H9 (cell line): Measurements from ENCODE around the gene RAB3A. TPM values are rescaled to one million over a fixed set of nuclear protein-coding genes. Genes with fewer than 3 reads are reported as not detected.

ENCODE experiments used
- DNase-seq: peaks from one replicate; pipeline ENCODE4 v3.0.0-alpha.2; 2017
- H2AFZ ChIP-seq: one replicate; pipeline ENCODE4 v1.6.1; 2013; ENCODE audit warnings: mild to moderate bottlenecking, low read length, control low read depth, moderate library complexity
- H2AK5ac ChIP-seq: 2 replicates; pipeline ENCODE4 v1.6.1; 2013; ENCODE audit warnings: low read length, control low read depth, mixed read lengths; ENCODE audit not compliant: insufficient read length
- H2BK120ac ChIP-seq: one replicate; pipeline ENCODE4 v1.6.1; 2013; ENCODE audit warnings: low read depth, mild to moderate bottlenecking, low read length, control low read depth, inconsistent platforms; ENCODE audit not compliant: poor library complexity, severe bottlenecking
- H2BK12ac ChIP-seq: 2 replicates; pipeline ENCODE4 v1.6.1; 2013; ENCODE audit warnings: low read length, control low read depth, mixed read lengths, low read depth; ENCODE audit not compliant: insufficient read length
- H2BK15ac ChIP-seq: 2 replicates; pipeline ENCODE4 v1.6.1; 2013; ENCODE audit warnings: low read depth, low read length, control low read depth
- H2BK20ac ChIP-seq: one replicate; pipeline ENCODE4 v1.6.1; 2013; ENCODE audit warnings: low read depth, mild to moderate bottlenecking, low read length, control low read depth, inconsistent platforms; ENCODE audit not compliant: poor library complexity, severe bottlenecking
- H2BK5ac ChIP-seq: 2 replicates; pipeline ENCODE4 v1.6.1; 2013; ENCODE audit warnings: low read length, control low read depth, mixed read lengths; ENCODE audit not compliant: insufficient read length
- H3K14ac ChIP-seq: 2 replicates; pipeline ENCODE4 v1.6.1; 2013; ENCODE audit warnings: low read length, control low read depth; ENCODE audit not compliant: insufficient read depth
- H3K18ac ChIP-seq: 2 replicates; pipeline ENCODE4 v1.6.1; 2013; ENCODE audit warnings: low read depth, mild to moderate bottlenecking, mixed read lengths, low read length, control low read depth; ENCODE audit not compliant: insufficient read length
- H3K23ac ChIP-seq: 2 replicates; pipeline ENCODE4 v1.6.1; 2013; ENCODE audit warnings: low read length, control low read depth, mixed read lengths, low read depth; ENCODE audit not compliant: insufficient read length
- H3K23me2 ChIP-seq: 2 replicates; pipeline ENCODE4 v1.6.1; 2013; ENCODE audit warnings: low read depth, mild to moderate bottlenecking, mixed read lengths, low read length, control low read depth; ENCODE audit not compliant: insufficient read length, poor library complexity, severe bottlenecking
- H3K27ac ChIP-seq: 2 replicates; pipeline ENCODE4 v1.5.1; 2013; ENCODE audit warnings: low read length, control low read depth, mixed read lengths, low read depth; ENCODE audit not compliant: insufficient read length
- H3K27me3 ChIP-seq: 2 replicates; pipeline ENCODE4 v1.6.1; 2013; ENCODE audit warnings: low read length, control low read depth, inconsistent platforms; ENCODE audit not compliant: insufficient read depth
- H3K4ac ChIP-seq: 2 replicates; pipeline ENCODE4 v1.6.1; 2013; ENCODE audit warnings: low read depth, mild to moderate bottlenecking, control low read depth, inconsistent platforms, low read length, moderate library complexity
- H3K4me1 ChIP-seq: 2 replicates; pipeline ENCODE4 v1.6.1; 2013; ENCODE audit warnings: low read length, control low read depth, inconsistent platforms; ENCODE audit not compliant: insufficient read depth
- H3K4me2 ChIP-seq: 2 replicates; pipeline ENCODE4 v1.6.1; 2013; ENCODE audit warnings: low read length, control low read depth, mixed read lengths; ENCODE audit not compliant: insufficient read length, insufficient read depth
- H3K56ac ChIP-seq: 2 replicates; pipeline ENCODE4 v1.6.1; 2013; ENCODE audit warnings: low read depth, mild to moderate bottlenecking, mixed read lengths, low read length, control low read depth; ENCODE audit not compliant: insufficient read length
- H3K79me1 ChIP-seq: 2 replicates; pipeline ENCODE4 v1.6.1; 2013; ENCODE audit warnings: low read depth, mild to moderate bottlenecking, moderate library complexity, low read length, control low read depth, inconsistent platforms; ENCODE audit not compliant: insufficient read depth, poor library complexity, severe bottlenecking
- H3K79me2 ChIP-seq: 2 replicates; pipeline ENCODE4 v1.6.1; 2013; ENCODE audit warnings: low read length, control low read depth, inconsistent platforms; ENCODE audit not compliant: insufficient read depth
- H3K9ac ChIP-seq: 2 replicates; pipeline ENCODE4 v1.6.1; 2013; ENCODE audit warnings: low read length, control low read depth, mixed read lengths; ENCODE audit not compliant: insufficient read length; ENCODE audit errors: extremely low read depth
- H3K9me3 ChIP-seq: one replicate; pipeline ENCODE4 v1.6.1; 2013; ENCODE audit warnings: low read depth, low read length, inconsistent platforms; ENCODE audit not compliant: control insufficient read depth
- H3T11ph ChIP-seq: one replicate; pipeline ENCODE4 v1.6.1; 2013; ENCODE audit warnings: mild to moderate bottlenecking, low read length, control low read depth, inconsistent platforms
- H4K20me1 ChIP-seq: one replicate; pipeline ENCODE4 v1.6.1; 2013; ENCODE audit not compliant: control insufficient read depth, insufficient read length, insufficient read depth
- H4K5ac ChIP-seq: 2 replicates; pipeline ENCODE4 v1.6.1; 2013; ENCODE audit warnings: low read depth, mild to moderate bottlenecking, mixed read lengths, low read length, control low read depth; ENCODE audit not compliant: insufficient read length
- H4K8ac ChIP-seq: replicated peaks from 2 replicates; pipeline ENCODE4 v1.6.1; 2013; ENCODE audit warnings: low read length, control low read depth, mixed read lengths, low read depth; ENCODE audit not compliant: insufficient read length
- H4K91ac ChIP-seq: 2 replicates; pipeline ENCODE4 v1.6.1; 2013; ENCODE audit warnings: low read depth, mild to moderate bottlenecking, moderate library complexity, mixed read lengths, low read length, control low read depth; ENCODE audit not compliant: insufficient read length
- H3K27ac Mint-ChIP-seq, 3 experiments: 2 replicates in 2 of 3; 3 replicates in 1 of 3; pipeline ENCODE4 v1.8.0; 2020 to 2021; ENCODE audit warnings: mixed read lengths in 3 of 3, mild to moderate bottlenecking in 1 of 3, moderate library complexity in 1 of 3
- H3K27me3 Mint-ChIP-seq: 2 replicates; pipeline ENCODE4 v1.8.0; 2021; ENCODE audit warnings: low read depth, mild to moderate bottlenecking, moderate library complexity, mixed read lengths
- H3K36me3 Mint-ChIP-seq, 3 experiments: 2 replicates in 2 of 3; 3 replicates in 1 of 3; pipeline ENCODE4 v1.8.0; 2020 to 2021; ENCODE audit warnings: low read depth in 3 of 3, mixed read lengths in 3 of 3; ENCODE audit not compliant: insufficient read depth in 1 of 3
- H3K4me1 Mint-ChIP-seq, 2 experiments: 2 replicates each; pipeline ENCODE4 v1.8.0; 2020; ENCODE audit warnings: mixed read lengths in 2 of 2
- H3K4me3 Mint-ChIP-seq, 2 experiments: 2 replicates in 1 of 2; 3 replicates in 1 of 2; pipeline ENCODE4 v1.8.0; 2020 to 2021; ENCODE audit warnings: mild to moderate bottlenecking in 2 of 2, mixed read lengths in 2 of 2, moderate library complexity in 1 of 2
- H3K9me3 Mint-ChIP-seq, 2 experiments: 2 replicates in 1 of 2; 3 replicates in 1 of 2; pipeline ENCODE4 v1.8.0; 2020; ENCODE audit warnings: mild to moderate bottlenecking in 2 of 2, mixed read lengths in 2 of 2, moderate library complexity in 1 of 2
- WGBS: extraction: QIAGEN DNeasy Blood & Tissue Kit; methylation state at CpG from one replicate; pipeline ENCODE4 v1.1.7; 2013; ENCODE audit warnings: missing lambda C conversion rate, low lambda C conversion rate, mixed read lengths; ENCODE audit not compliant: insufficient read length; ENCODE audit errors: extremely low coverage; 5-methylcytosine and 5-hydroxymethylcytosine counted together
- total RNA-seq: library from RNA; stranded (reverse); gene quantifications from 2 replicates; pipeline ENCODE4 v1.2.1, GENCODE V29; 2021
- TF ChIP-seq, protein P1 (sequence below): fragments of 200-600 bp; sonication (generic); conservative IDR thresholded peaks from 3 replicates; pipeline ENCODE4 v1.8.0; 2021; ENCODE audit warnings: antibody characterized with exemption, mild to moderate bottlenecking

The RAB3A gene
- total RNA-seq, 1 experiment from 2014 or later: 6.8 TPM

DNA sequence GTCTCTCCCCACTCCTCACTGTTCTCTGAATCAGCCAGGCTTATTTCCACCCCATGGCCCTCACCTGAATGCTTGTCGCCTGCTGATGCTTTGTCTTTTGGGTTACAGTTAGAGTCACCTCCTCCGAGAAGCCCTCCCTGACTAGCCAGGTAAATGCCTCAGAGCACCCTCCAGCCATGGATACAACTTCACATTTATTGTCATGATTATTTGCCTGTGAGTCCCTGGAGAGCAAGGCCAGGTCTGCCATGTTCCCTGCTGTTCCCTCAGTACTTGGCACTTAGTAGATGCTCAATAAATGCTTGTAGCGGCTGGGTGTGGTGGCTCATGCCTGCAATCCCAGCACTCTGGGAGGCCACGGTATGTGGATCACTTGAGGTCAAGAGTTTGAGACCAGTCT is 26.1 kb upstream of the RAB3A start:
- no peaks in the 10 kb centered on the region for H3K79me1 ChIP-seq
- peaks cover 2% of the 10 kb centered on the region; the same call in 1 of the 2 replicates for H3K27me3 ChIP-seq
- no peak overlapping the region for H4K8ac ChIP-seq
- no peak overlapping the region for H3K4ac ChIP-seq
- no peak overlapping the region for H3K23ac ChIP-seq
- no peak overlapping the region for H2BK20ac ChIP-seq
- peaks cover 19% of the 10 kb centered on the region for H3K23me2 ChIP-seq
- H3T11ph ChIP-seq: no peak overlapping the region
- H3K9me3 Mint-ChIP-seq: peaks cover 0 to 8% of the 10 kb centered on the region in 2 experiments; a peak in 2 of 5 replicates
- H3K14ac ChIP-seq: no peak overlapping the region
- H2AFZ ChIP-seq: no peak overlapping the region
- no peaks in the 10 kb centered on the region for H4K20me1 ChIP-seq
- H3K9ac ChIP-seq: no peak overlapping the region
- H2BK15ac ChIP-seq: no peak overlapping the region
- H2BK12ac ChIP-seq: no peak overlapping the region
- no peak overlapping the region for H3K18ac ChIP-seq
- H3K4me2 ChIP-seq: no peak overlapping the region
- H2BK120ac ChIP-seq: no peak overlapping the region
- peak overlapping the region in 1 of 2 experiments; percentile 38; a peak in 2 of 5 replicates for H3K4me3 Mint-ChIP-seq
- no peak overlapping the region for H4K5ac ChIP-seq
- no peak overlapping the region for H4K91ac ChIP-seq
- no peaks in the 10 kb centered on the region for H3K36me3 Mint-ChIP-seq
- no peak overlapping the region for H3K56ac ChIP-seq
- no peak overlapping the region; a peak in 1 of 7 replicates for H3K27ac Mint-ChIP-seq
- H2BK5ac ChIP-seq: no peak overlapping the region
- no peak overlapping the region for H3K27ac ChIP-seq
- no peaks in the 10 kb centered on the region for H3K9me3 ChIP-seq
- H3K4me1 ChIP-seq: no peaks in the 10 kb centered on the region; the same call in 1 of the 2 replicates
- no peaks in the 10 kb centered on the region for H3K79me2 ChIP-seq
- no peak for DNase-seq
- WGBS: no CpG with 5 or more reads among the region's 4 CpGs
- no peak overlapping the region for H2AK5ac ChIP-seq
- peaks cover 46% of the 10 kb centered on the region for H3K27me3 Mint-ChIP-seq
- H3K4me1 Mint-ChIP-seq: peaks cover 39 to 45% of the 10 kb centered on the region in 2 experiments
- TF ChIP-seq, protein P1, sequence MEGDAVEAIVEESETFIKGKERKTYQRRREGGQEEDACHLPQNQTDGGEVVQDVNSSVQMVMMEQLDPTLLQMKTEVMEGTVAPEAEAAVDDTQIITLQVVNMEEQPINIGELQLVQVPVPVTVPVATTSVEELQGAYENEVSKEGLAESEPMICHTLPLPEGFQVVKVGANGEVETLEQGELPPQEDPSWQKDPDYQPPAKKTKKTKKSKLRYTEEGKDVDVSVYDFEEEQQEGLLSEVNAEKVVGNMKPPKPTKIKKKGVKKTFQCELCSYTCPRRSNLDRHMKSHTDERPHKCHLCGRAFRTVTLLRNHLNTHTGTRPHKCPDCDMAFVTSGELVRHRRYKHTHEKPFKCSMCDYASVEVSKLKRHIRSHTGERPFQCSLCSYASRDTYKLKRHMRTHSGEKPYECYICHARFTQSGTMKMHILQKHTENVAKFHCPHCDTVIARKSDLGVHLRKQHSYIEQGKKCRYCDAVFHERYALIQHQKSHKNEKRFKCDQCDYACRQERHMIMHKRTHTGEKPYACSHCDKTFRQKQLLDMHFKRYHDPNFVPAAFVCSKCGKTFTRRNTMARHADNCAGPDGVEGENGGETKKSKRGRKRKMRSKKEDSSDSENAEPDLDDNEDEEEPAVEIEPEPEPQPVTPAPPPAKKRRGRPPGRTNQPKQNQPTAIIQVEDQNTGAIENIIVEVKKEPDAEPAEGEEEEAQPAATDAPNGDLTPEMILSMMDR: no peak
